Measurements from ENCODE around the gene SHC3. TPM values are rescaled to one million over a fixed set of nuclear protein-coding genes. Genes with fewer than 3 reads are reported as not detected.

The SHC3 gene
- total RNA-seq, 1 experiment from 2014 or later: 4.0 TPM

- Mint-ChIP-seq H3K9me3 (ENCODE audit: low read depth, unreplicated experiment) (no peaks in the 10 kb centered on the region), H3K36me3 (ENCODE audit: insufficient read depth, unreplicated experiment) (no peaks in the 10 kb centered on the region), H3K27me3 (ENCODE audit: unreplicated experiment) (no peaks in the 10 kb centered on the region), H3K4me1 (ENCODE audit: low read depth, unreplicated experiment) (no peaks in the 10 kb centered on the region), H3K4me3 (ENCODE audit: low read depth, unreplicated experiment) (no peak overlapping the region), H3K27ac (ENCODE audit: unreplicated experiment) (no peak overlapping the region)
- CTCF ChIA-PET: no interaction called here
- no peak for DNase-seq
- no TSS peak for BruUV-seq (replicated peaks)
- no peak for TF ChIP-seq CTCF (IDR thresholded peaks at IDR 0.05; ENCODE audit: unreplicated experiment)
- intact Hi-C loops (cut with micrococcal nuclease; ENCODE audit: unreplicated experiment): no loop called here
Measured at GRCh38 chr9:89066835-89067234, 111.8 kb downstream of the SHC3 start.

GRCh38 chr9:89065921-89066320, 112.7 kb downstream of the SHC3 start:
- no peaks in the 10 kb centered on the region for H3K4me1 Mint-ChIP-seq (ENCODE audit: low read depth, unreplicated experiment)
- no peaks in the 10 kb centered on the region for H3K9me3 Mint-ChIP-seq (ENCODE audit: low read depth, unreplicated experiment)
- intact Hi-C loops (cut with micrococcal nuclease; ENCODE audit: unreplicated experiment): no loop called here
- BruUV-seq (replicated peaks): no TSS peak
- no peak for TF ChIP-seq CTCF (IDR thresholded peaks at IDR 0.05; ENCODE audit: unreplicated experiment)
- no peaks in the 10 kb centered on the region for H3K27me3 Mint-ChIP-seq (ENCODE audit: unreplicated experiment)
- no peak for DNase-seq
- H3K27ac Mint-ChIP-seq (ENCODE audit: unreplicated experiment): no peak overlapping the region
- no peaks in the 10 kb centered on the region for H3K36me3 Mint-ChIP-seq (ENCODE audit: insufficient read depth, unreplicated experiment)
- CTCF ChIA-PET: no interaction called here
- H3K4me3 Mint-ChIP-seq (ENCODE audit: low read depth, unreplicated experiment): no peak overlapping the region

- intact Hi-C loops (cut with micrococcal nuclease; ENCODE audit: unreplicated experiment): no loop called here
- no peaks in the 10 kb centered on the region for H3K27me3 Mint-ChIP-seq (ENCODE audit: unreplicated experiment)
- H3K27ac Mint-ChIP-seq (ENCODE audit: unreplicated experiment): no peak overlapping the region
- H3K9me3 Mint-ChIP-seq (ENCODE audit: low read depth, unreplicated experiment): no peaks in the 10 kb centered on the region
- CTCF ChIA-PET: no interaction called here
- no peak for DNase-seq
- TF ChIP-seq CTCF (IDR thresholded peaks at IDR 0.05; ENCODE audit: unreplicated experiment): no peak
- no TSS peak for BruUV-seq (replicated peaks)
- no peaks in the 10 kb centered on the region for H3K4me1 Mint-ChIP-seq (ENCODE audit: low read depth, unreplicated experiment)
- H3K36me3 Mint-ChIP-seq (ENCODE audit: insufficient read depth, unreplicated experiment): no peaks in the 10 kb centered on the region
- H3K4me3 Mint-ChIP-seq (ENCODE audit: low read depth, unreplicated experiment): no peak overlapping the region
Measured at GRCh38 chr9:89060790-89061189, 117.8 kb downstream of the SHC3 start.

GRCh38 chr9:89059925-89060506, 118.6 kb downstream of the SHC3 start:
- Mint-ChIP-seq H3K36me3 (ENCODE audit: insufficient read depth, unreplicated experiment) (no peaks in the 10 kb centered on the region), H3K27me3 (ENCODE audit: unreplicated experiment) (no peaks in the 10 kb centered on the region), H3K27ac (ENCODE audit: unreplicated experiment) (no peak overlapping the region), H3K9me3 (ENCODE audit: low read depth, unreplicated experiment) (no peaks in the 10 kb centered on the region), H3K4me3 (ENCODE audit: low read depth, unreplicated experiment) (no peak overlapping the region), H3K4me1 (ENCODE audit: low read depth, unreplicated experiment) (no peaks in the 10 kb centered on the region)
- intact Hi-C loops (cut with micrococcal nuclease; ENCODE audit: unreplicated experiment): no loop called here
- TF ChIP-seq CTCF (IDR thresholded peaks at IDR 0.05; ENCODE audit: unreplicated experiment): no peak
- no TSS peak for BruUV-seq (replicated peaks)
- DNase-seq: no peak
- CTCF ChIA-PET: no interaction called here

Measured in Calu3 (cell line).